ENCODE results near the gene NFIB. TPM values are rescaled to one million over a fixed set of nuclear protein-coding genes. Genes with fewer than 3 reads are reported as not detected.

Gene NFIB
- total and polyA plus RNA-seq, 2 donors (not counting 1 experiment from before 2014, with no cell fraction given) = 29.3 to 36.3 TPM

DNA sequence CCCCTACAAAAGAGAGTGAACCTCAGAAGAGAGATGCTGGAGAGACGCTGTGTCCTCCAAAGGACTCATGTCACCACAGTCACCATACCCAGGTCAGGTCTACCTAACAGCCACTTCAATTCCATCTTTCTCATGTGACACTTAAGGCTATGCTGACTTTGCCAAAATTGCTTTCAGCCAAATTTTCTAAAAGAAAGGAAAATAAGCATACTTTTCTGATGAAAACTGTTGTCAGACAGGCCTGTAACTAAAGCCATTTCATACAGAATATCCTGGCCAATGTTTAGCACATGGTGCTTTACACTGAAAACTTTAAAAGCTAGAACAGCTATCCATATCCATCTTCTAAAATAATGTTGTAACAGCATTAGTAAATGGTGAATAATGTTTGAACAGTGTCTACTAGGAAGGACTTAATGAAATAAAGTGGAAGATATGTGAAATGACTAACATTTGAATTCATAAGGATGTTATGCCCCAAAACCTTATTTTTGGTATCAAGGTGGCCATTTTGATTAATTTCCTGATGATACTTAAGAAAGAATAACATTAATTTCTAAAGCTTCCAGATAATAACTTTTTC lies 97.2 kb downstream of the NFIB start:
- peaks cover 2% of the 10 kb centered on the region for H3K79me2 ChIP-seq (ENCODE audit: control insufficient read depth, insufficient read depth, low read length)
- DNase-seq (ENCODE audit: low read depth in 2 of 2) = no peak
- no peak overlapping the region for H3K9ac ChIP-seq (ENCODE audit: insufficient read depth, low read length)
- H2AFZ ChIP-seq (ENCODE audit: low read length) = no peak overlapping the region
- H3K27me3 ChIP-seq (ENCODE audit: control insufficient read depth, insufficient read depth, low read length) = no peaks in the 10 kb centered on the region
- H3K4me1 ChIP-seq (ENCODE audit: control insufficient read depth, extremely low read depth, insufficient read depth, low read length) = peaks cover 8% of the 10 kb centered on the region
- no peak overlapping the region for H3K4me2 ChIP-seq (ENCODE audit: extremely low read depth, insufficient read depth, low read length)
- TF ChIP-seq EZH2 (IDR thresholded peaks at IDR 0.05; ENCODE audit: low read length, missing control alignments) = no peak
- TF ChIP-seq, protein P1, sequence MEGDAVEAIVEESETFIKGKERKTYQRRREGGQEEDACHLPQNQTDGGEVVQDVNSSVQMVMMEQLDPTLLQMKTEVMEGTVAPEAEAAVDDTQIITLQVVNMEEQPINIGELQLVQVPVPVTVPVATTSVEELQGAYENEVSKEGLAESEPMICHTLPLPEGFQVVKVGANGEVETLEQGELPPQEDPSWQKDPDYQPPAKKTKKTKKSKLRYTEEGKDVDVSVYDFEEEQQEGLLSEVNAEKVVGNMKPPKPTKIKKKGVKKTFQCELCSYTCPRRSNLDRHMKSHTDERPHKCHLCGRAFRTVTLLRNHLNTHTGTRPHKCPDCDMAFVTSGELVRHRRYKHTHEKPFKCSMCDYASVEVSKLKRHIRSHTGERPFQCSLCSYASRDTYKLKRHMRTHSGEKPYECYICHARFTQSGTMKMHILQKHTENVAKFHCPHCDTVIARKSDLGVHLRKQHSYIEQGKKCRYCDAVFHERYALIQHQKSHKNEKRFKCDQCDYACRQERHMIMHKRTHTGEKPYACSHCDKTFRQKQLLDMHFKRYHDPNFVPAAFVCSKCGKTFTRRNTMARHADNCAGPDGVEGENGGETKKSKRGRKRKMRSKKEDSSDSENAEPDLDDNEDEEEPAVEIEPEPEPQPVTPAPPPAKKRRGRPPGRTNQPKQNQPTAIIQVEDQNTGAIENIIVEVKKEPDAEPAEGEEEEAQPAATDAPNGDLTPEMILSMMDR (conservative IDR thresholded peaks at IDR 0.05 in 1 of 2, IDR thresholded peaks at IDR 0.05 in 1 of 2; ENCODE audit: low read depth in 1 of 2, low read length in 2 of 2) = no peak
- no peaks in the 10 kb centered on the region for H3K36me3 ChIP-seq (ENCODE audit: control insufficient read depth, insufficient read depth, low read length)
- H3K9me3 ChIP-seq (ENCODE audit: control insufficient read depth, insufficient read depth, low read depth, low read length) = no peaks in the 10 kb centered on the region
- no peaks in the 10 kb centered on the region for H4K20me1 ChIP-seq (ENCODE audit: control insufficient read depth, extremely low read depth, insufficient read depth, low read length)
- no peak overlapping the region for H3K27ac ChIP-seq (ENCODE audit: insufficient read depth, low read length)
- H3K4me3 ChIP-seq (replicated peaks in 1 of 4; ENCODE audit: control extremely low read depth in 1 of 4, insufficient read depth in 1 of 4, low read depth in 3 of 4, low read length in 4 of 4) = no peak overlapping the region

DNA sequence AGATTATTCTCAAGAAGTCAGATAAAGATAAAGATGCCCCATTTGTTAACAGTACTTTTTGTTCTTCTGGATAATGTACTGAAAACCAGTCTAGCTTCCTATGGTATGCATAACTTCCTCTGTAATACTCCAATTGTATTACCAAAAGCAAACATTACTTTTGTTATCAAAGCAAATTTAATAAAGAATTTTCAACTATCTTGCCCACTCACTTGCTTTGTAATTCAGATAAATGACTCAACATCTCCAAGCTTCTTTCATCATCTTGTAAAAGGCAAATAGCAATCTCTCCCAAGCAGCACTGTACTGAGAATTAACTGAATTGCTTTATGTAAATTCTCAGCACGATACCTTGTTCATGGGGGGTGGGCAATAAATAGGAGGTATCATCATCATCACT lies 98.3 kb downstream of the NFIB start:
- H3K9ac ChIP-seq (ENCODE audit: insufficient read depth, low read length) = no peak overlapping the region
- no peak overlapping the region for H3K4me3 ChIP-seq (replicated peaks in 1 of 4; ENCODE audit: control extremely low read depth in 1 of 4, insufficient read depth in 1 of 4, low read depth in 3 of 4, low read length in 4 of 4)
- no peak overlapping the region for H2AFZ ChIP-seq (ENCODE audit: low read length)
- H4K20me1 ChIP-seq (ENCODE audit: control insufficient read depth, extremely low read depth, insufficient read depth, low read length) = no peaks in the 10 kb centered on the region
- no peak overlapping the region for H3K27ac ChIP-seq (ENCODE audit: insufficient read depth, low read length)
- no peaks in the 10 kb centered on the region for H3K36me3 ChIP-seq (ENCODE audit: control insufficient read depth, insufficient read depth, low read length)
- H3K4me2 ChIP-seq (ENCODE audit: extremely low read depth, insufficient read depth, low read length) = no peak overlapping the region
- H3K79me2 ChIP-seq (ENCODE audit: control insufficient read depth, insufficient read depth, low read length) = peaks cover 4% of the 10 kb centered on the region
- peak; percentile 45 to 69 for DNase-seq (ENCODE audit: low read depth in 2 of 2)
- no peaks in the 10 kb centered on the region for H3K27me3 ChIP-seq (ENCODE audit: control insufficient read depth, insufficient read depth, low read length)
- no peak for TF ChIP-seq EZH2 (IDR thresholded peaks at IDR 0.05; ENCODE audit: low read length, missing control alignments)
- TF ChIP-seq, protein P1 (conservative IDR thresholded peaks at IDR 0.05 in 1 of 2, IDR thresholded peaks at IDR 0.05 in 1 of 2; ENCODE audit: low read depth in 1 of 2, low read length in 2 of 2) = no peak
- H3K9me3 ChIP-seq (ENCODE audit: control insufficient read depth, insufficient read depth, low read depth, low read length) = no peaks in the 10 kb centered on the region
- peaks cover 3% of the 10 kb centered on the region for H3K4me1 ChIP-seq (ENCODE audit: control insufficient read depth, extremely low read depth, insufficient read depth, low read length)

GRCh38 chr9:14214693-14215092 lies 99.2 kb downstream of the NFIB start:
- no peak overlapping the region for H3K27ac ChIP-seq (ENCODE audit: insufficient read depth, low read length)
- no peaks in the 10 kb centered on the region for H3K9me3 ChIP-seq (ENCODE audit: control insufficient read depth, insufficient read depth, low read depth, low read length)
- TF ChIP-seq EZH2 (IDR thresholded peaks at IDR 0.05; ENCODE audit: low read length, missing control alignments) = no peak
- TF ChIP-seq, protein P1 (conservative IDR thresholded peaks at IDR 0.05 in 1 of 2, IDR thresholded peaks at IDR 0.05 in 1 of 2; ENCODE audit: low read depth in 1 of 2, low read length in 2 of 2) = no peak
- no peak overlapping the region for H2AFZ ChIP-seq (ENCODE audit: low read length)
- H3K9ac ChIP-seq (ENCODE audit: insufficient read depth, low read length) = no peak overlapping the region
- H3K79me2 ChIP-seq (ENCODE audit: control insufficient read depth, insufficient read depth, low read length) = peaks cover 4% of the 10 kb centered on the region
- peaks cover 3% of the 10 kb centered on the region for H3K4me1 ChIP-seq (ENCODE audit: control insufficient read depth, extremely low read depth, insufficient read depth, low read length)
- no peak overlapping the region for H3K4me3 ChIP-seq (replicated peaks in 1 of 4; ENCODE audit: control extremely low read depth in 1 of 4, insufficient read depth in 1 of 4, low read depth in 3 of 4, low read length in 4 of 4)
- no peaks in the 10 kb centered on the region for H3K27me3 ChIP-seq (ENCODE audit: control insufficient read depth, insufficient read depth, low read length)
- no peak for DNase-seq (ENCODE audit: low read depth in 2 of 2)
- H3K4me2 ChIP-seq (ENCODE audit: extremely low read depth, insufficient read depth, low read length) = no peak overlapping the region
- no peaks in the 10 kb centered on the region for H4K20me1 ChIP-seq (ENCODE audit: control insufficient read depth, extremely low read depth, insufficient read depth, low read length)
- no peaks in the 10 kb centered on the region for H3K36me3 ChIP-seq (ENCODE audit: control insufficient read depth, insufficient read depth, low read length)
